Trophoblast cell (in vitro differentiated cells and primary cell): ENCODE data around the gene CST4.
A peak's percentile ranks its signal among the peaks of the same experiment; 100 is the strongest.

Experiments
- DNase-seq, 2 donors: peaks; one replicate each; pipeline ENCODE4 v3.0.0-alpha.2; 2016
- H2AFZ ChIP-seq: 2 replicates; pipeline ENCODE4 v1.6.1; 2013; ENCODE audit warnings: low read length, moderate library complexity, mild to moderate bottlenecking; ENCODE audit not compliant: insufficient read depth, poor library complexity
- H2AK5ac ChIP-seq: 2 replicates; pipeline ENCODE4 v1.6.1; 2013; ENCODE audit warnings: mild to moderate bottlenecking, low read length
- H2BK120ac ChIP-seq: 2 replicates; pipeline ENCODE4 v1.6.1; 2013; ENCODE audit warnings: low read length, mild to moderate bottlenecking, moderate library complexity; ENCODE audit not compliant: insufficient read depth, poor library complexity
- H2BK12ac ChIP-seq: 2 replicates; pipeline ENCODE4 v1.6.1; 2013; ENCODE audit warnings: mild to moderate bottlenecking, low read length, moderate library complexity
- H2BK5ac ChIP-seq: 2 replicates; pipeline ENCODE4 v1.6.1; 2013; ENCODE audit warnings: low read length, low read depth, moderate library complexity, mild to moderate bottlenecking; ENCODE audit not compliant: poor library complexity
- H3K14ac ChIP-seq: 2 replicates; pipeline ENCODE4 v1.6.1; 2013; ENCODE audit warnings: mild to moderate bottlenecking, low read length
- H3K18ac ChIP-seq: 2 replicates; pipeline ENCODE4 v1.6.1; 2013; ENCODE audit warnings: mild to moderate bottlenecking, low read length
- H3K23ac ChIP-seq: 2 replicates; pipeline ENCODE4 v1.6.1; 2013; ENCODE audit warnings: low read length
- H3K27ac ChIP-seq: 2 replicates; pipeline ENCODE4 v1.5.1; 2013; ENCODE audit warnings: low read depth, mild to moderate bottlenecking, inconsistent platforms, low read length, moderate library complexity
- H3K27me3 ChIP-seq: 2 replicates; pipeline ENCODE4 v1.6.1; 2013; ENCODE audit warnings: inconsistent platforms, mild to moderate bottlenecking, low read length, moderate library complexity; ENCODE audit not compliant: insufficient read depth
- H3K36me3 ChIP-seq, 2 experiments: 1 replicate in 1 of 2; 2 replicates in 1 of 2; pipeline ENCODE4 v1.6.1; 2013; ENCODE audit warnings: low read length in 2 of 2, mild to moderate bottlenecking in 2 of 2, moderate library complexity in 1 of 2; ENCODE audit not compliant: insufficient read depth in 2 of 2, control insufficient read depth in 1 of 2
- H3K4ac ChIP-seq: 2 replicates; pipeline ENCODE4 v1.6.1; 2013; ENCODE audit warnings: low read depth, mild to moderate bottlenecking, low read length, moderate library complexity
- H3K4me1 ChIP-seq, 2 experiments: 1 replicate in 1 of 2; 2 replicates in 1 of 2; pipeline ENCODE4 v1.6.1; 2013; ENCODE audit warnings: low read length in 2 of 2, mild to moderate bottlenecking in 2 of 2, moderate library complexity in 1 of 2; ENCODE audit not compliant: insufficient read depth in 2 of 2, control insufficient read depth in 1 of 2
- H3K4me2 ChIP-seq: 2 replicates; pipeline ENCODE4 v1.6.1; 2013; ENCODE audit warnings: inconsistent platforms, mild to moderate bottlenecking, low read length, moderate library complexity
- H3K4me3 ChIP-seq: 2 replicates; pipeline ENCODE4 v1.5.1; 2013; ENCODE audit warnings: mild to moderate bottlenecking, low read depth, low read length, inconsistent platforms
- H3K79me1 ChIP-seq: one replicate; pipeline ENCODE4 v1.6.1; 2013; ENCODE audit warnings: low read length
- H3K79me2 ChIP-seq: 2 replicates; pipeline ENCODE4 v1.6.1; 2013; ENCODE audit warnings: low read length, mild to moderate bottlenecking; ENCODE audit not compliant: control insufficient read depth, insufficient read depth, poor library complexity
- H3K9ac ChIP-seq: 2 replicates; pipeline ENCODE4 v1.6.1; 2013; ENCODE audit warnings: mild to moderate bottlenecking, low read length
- H3K9me3 ChIP-seq: 2 replicates; pipeline ENCODE4 v1.6.1; 2013; ENCODE audit warnings: low read depth, mild to moderate bottlenecking, control low read depth, inconsistent platforms, low read length; ENCODE audit not compliant: insufficient read depth
- H4K12ac ChIP-seq: 2 replicates; pipeline ENCODE4 v1.6.1; 2013; ENCODE audit warnings: low read depth, mild to moderate bottlenecking, low read length, moderate library complexity
- H4K8ac ChIP-seq: 2 replicates; pipeline ENCODE4 v1.6.1; 2013; ENCODE audit warnings: low read depth, mild to moderate bottlenecking, low read length, moderate library complexity
- H4K91ac ChIP-seq: one replicate; pipeline ENCODE4 v1.6.1; 2013; ENCODE audit warnings: low read depth, mild to moderate bottlenecking, low read length, moderate library complexity
- WGBS: extraction: QIAGEN DNeasy Blood & Tissue Kit; methylation state at CpG from one replicate; pipeline ENCODE4 v1.1.7; 2013; ENCODE audit warnings: missing lambda C conversion rate; ENCODE audit not compliant: insufficient read length, insufficient coverage; ENCODE audit errors: extremely low coverage; 5-methylcytosine and 5-hydroxymethylcytosine counted together

The CST4 gene

DNA sequence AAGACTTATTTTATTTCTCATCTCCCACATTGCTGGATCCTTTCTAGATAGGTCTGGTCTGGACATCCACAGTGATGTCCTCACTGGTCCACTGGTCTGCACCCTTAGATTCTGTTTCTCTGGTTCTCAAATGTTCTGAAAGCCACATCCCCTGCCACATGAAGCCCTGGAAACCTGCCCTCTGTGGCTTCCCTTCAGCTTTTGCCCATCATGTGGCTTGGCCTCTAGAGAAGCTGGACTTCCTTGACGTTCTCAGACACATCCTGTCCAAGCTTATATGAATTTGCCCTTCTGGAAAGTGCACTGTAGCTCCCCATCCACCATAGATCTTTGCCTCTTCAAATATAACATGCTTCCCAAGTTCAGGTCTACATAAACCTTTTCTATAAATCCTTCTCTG is 18.5 kb downstream of the CST4 start:
- H2AFZ ChIP-seq = no peak overlapping the region
- H3K9me3 ChIP-seq = no peaks in the 10 kb centered on the region
- H4K8ac ChIP-seq = no peak overlapping the region
- no peaks in the 10 kb centered on the region for H3K4me1 ChIP-seq
- no peak for DNase-seq
- H3K4me2 ChIP-seq = no peak overlapping the region
- H2AK5ac ChIP-seq = no peak overlapping the region
- no peaks in the 10 kb centered on the region for H3K27me3 ChIP-seq
- no peak overlapping the region for H2BK5ac ChIP-seq
- H3K4ac ChIP-seq = no peak overlapping the region
- H4K91ac ChIP-seq = no peak overlapping the region
- WGBS = no CpG with 5 or more reads among the region's 1 CpG
- H3K27ac ChIP-seq = no peak overlapping the region
- no peak overlapping the region for H4K12ac ChIP-seq
- H3K79me1 ChIP-seq = no peaks in the 10 kb centered on the region
- H3K36me3 ChIP-seq = no peaks in the 10 kb centered on the region
- H3K14ac ChIP-seq = no peak overlapping the region
- no peak overlapping the region for H3K4me3 ChIP-seq
- H2BK120ac ChIP-seq = no peak overlapping the region
- H2BK12ac ChIP-seq = no peak overlapping the region
- H3K9ac ChIP-seq = no peak overlapping the region
- no peak overlapping the region for H3K23ac ChIP-seq
- no peaks in the 10 kb centered on the region for H3K79me2 ChIP-seq
- no peak overlapping the region for H3K18ac ChIP-seq

DNA sequence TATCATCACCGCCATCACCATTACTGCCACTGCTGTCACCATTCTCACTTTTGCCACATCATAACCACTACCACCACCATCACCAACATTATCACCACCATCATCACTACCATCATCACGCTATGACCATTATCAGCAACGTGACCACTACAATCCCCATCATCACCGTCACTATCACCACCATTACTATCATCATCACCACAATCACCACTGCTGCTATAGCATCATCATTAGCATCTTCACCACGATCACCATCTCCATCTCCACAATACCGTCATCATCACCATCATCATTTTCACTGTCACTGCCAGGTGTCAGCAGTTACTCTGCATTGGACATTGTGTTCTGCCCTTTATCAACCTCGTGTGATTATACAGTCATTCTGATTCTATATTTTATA is 19.0 kb downstream of the CST4 start:
- Histone ChIP-seq H4K8ac (no peak overlapping the region), H3K4me1 (no peaks in the 10 kb centered on the region), H3K4me3 (no peak overlapping the region), H2AK5ac (no peak overlapping the region), H3K79me2 (no peaks in the 10 kb centered on the region), H3K18ac (no peak overlapping the region), H3K27ac (no peak overlapping the region), H2BK12ac (no peak overlapping the region), H4K91ac (no peak overlapping the region), H4K12ac (no peak overlapping the region), H2AFZ (no peak overlapping the region), H3K79me1 (no peaks in the 10 kb centered on the region), H3K23ac (no peak overlapping the region), H3K9ac (no peak overlapping the region), H3K4me2 (no peak overlapping the region), H3K27me3 (no peaks in the 10 kb centered on the region), H2BK120ac (no peak overlapping the region), H3K36me3 (no peaks in the 10 kb centered on the region), H2BK5ac (no peak overlapping the region), H3K4ac (no peak overlapping the region), H3K14ac (no peak overlapping the region), H3K9me3 (no peaks in the 10 kb centered on the region)
- WGBS = no CpG with 5 or more reads among the region's 7 CpGs
- no peak for DNase-seq

DNA sequence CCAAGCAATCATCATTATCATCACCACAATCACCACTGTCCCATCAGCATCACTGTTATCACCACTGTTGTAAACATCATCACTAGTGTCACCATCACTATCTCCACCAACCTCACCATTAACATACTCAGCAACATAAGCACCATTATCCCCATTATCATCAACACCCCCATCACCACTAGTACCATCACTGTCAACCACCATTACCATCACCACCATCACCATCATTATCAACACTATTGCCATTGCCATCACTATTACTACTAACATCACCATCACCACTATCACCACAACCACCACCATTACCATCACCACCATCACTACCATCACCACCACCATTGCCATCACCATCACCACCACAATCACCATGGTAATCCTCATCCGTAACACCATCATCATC is 19.5 kb downstream of the CST4 start:
- Histone ChIP-seq H3K9me3 (no peaks in the 10 kb centered on the region), H3K4me2 (no peak overlapping the region), H2AK5ac (no peak overlapping the region), H3K79me2 (no peaks in the 10 kb centered on the region), H3K27ac (no peak overlapping the region), H3K14ac (no peak overlapping the region), H3K27me3 (no peaks in the 10 kb centered on the region), H3K23ac (no peak overlapping the region), H2BK12ac (no peak overlapping the region), H3K36me3 (no peaks in the 10 kb centered on the region), H4K8ac (no peak overlapping the region), H3K4me3 (no peak overlapping the region), H4K12ac (no peak overlapping the region), H4K91ac (no peak overlapping the region), H3K4ac (no peak overlapping the region), H3K18ac (no peak overlapping the region), H2BK120ac (no peak overlapping the region), H3K79me1 (no peaks in the 10 kb centered on the region), H3K4me1 (no peaks in the 10 kb centered on the region), H3K9ac (no peak overlapping the region), H2BK5ac (no peak overlapping the region), H2AFZ (no peak overlapping the region)
- DNase-seq = no peak
- no CpG with 5 or more reads among the region's 1 CpG for WGBS

DNA sequence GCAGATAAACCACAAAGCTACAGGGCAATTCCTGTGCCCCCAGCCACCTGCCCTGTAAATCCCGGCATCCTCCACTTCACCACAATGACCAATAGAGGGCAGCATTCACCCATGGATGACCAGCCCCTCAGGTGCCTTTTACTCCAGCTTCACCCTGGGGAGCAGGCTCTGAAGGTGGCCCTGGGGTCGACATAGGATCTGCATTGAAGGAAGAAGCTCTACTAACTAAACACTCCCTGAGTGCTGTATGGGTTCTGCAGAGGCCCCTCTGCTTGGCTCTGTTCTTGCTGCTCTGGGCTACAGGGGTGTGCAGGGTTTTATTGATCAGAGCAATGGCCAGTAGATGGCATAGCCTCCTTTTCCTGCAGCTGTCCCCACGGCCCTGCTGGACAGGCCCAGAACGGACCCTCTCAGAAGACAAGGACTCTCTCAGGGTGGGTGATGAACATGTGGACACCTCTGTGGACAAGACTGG is 20.3 kb downstream of the CST4 start:
- Histone ChIP-seq H3K4me1 (no peaks in the 10 kb centered on the region), H3K4ac (no peak overlapping the region), H2BK120ac (no peak overlapping the region), H3K14ac (no peak overlapping the region), H3K79me1 (no peaks in the 10 kb centered on the region), H3K9me3 (no peaks in the 10 kb centered on the region), H3K4me2 (no peak overlapping the region), H3K27me3 (no peaks in the 10 kb centered on the region), H3K27ac (no peak overlapping the region), H2BK5ac (no peak overlapping the region), H2AFZ (no peak overlapping the region), H4K8ac (no peak overlapping the region), H3K4me3 (no peak overlapping the region), H3K9ac (no peak overlapping the region), H2BK12ac (no peak overlapping the region), H3K36me3 (no peaks in the 10 kb centered on the region), H4K91ac (no peak overlapping the region), H3K23ac (no peak overlapping the region), H3K79me2 (no peaks in the 10 kb centered on the region), H3K18ac (no peak overlapping the region), H4K12ac (no peak overlapping the region), H2AK5ac (no peak overlapping the region)
- no CpG with 5 or more reads among the region's 4 CpGs for WGBS
- peak; percentile 57 to 71 for DNase-seq
